Measurements from ENCODE around the gene RCOR1.

GRCh38 chr14:102776761-102777710 lies 184.6 kb downstream of the RCOR1 start, which contains the start of gene TRAF3:
- TF ChIP-seq CTCF (IDR thresholded peaks at IDR 0.05) = no peak
- peak in 1 of 2 donors; percentile 9 for TF ChIP-seq POLR2A (IDR thresholded peaks at IDR 0.05)
